A549 (cell line): ENCODE results near the gene TRIP13.
A peak's percentile ranks its signal among the peaks of the same experiment; 100 is the strongest.

Source experiments
- BCL3 ChIP-seq: fragments of >200 bp; sonication (Bioruptor Twin); formaldehyde crosslinking; IDR thresholded peaks from 3 replicates; pipeline ENCODE4 v1.6.1; 2016
- CBX2 ChIP-seq: fragments of 200-600 bp; sonication (generic); IDR thresholded peaks from 2 replicates; pipeline ENCODE4 v1.6.1; 2016; ENCODE audit warnings: low read depth, mild to moderate bottlenecking, borderline replicate concordance
- CEBPB ChIP-seq, 2 experiments: fragments of >200 bp in 1 of 2; sonication (Bioruptor Twin) in 1 of 2; formaldehyde crosslinking in 1 of 2; IDR thresholded peaks; 2 replicates each; pipeline ENCODE4 v1.6.1; 2012 to 2016
- CTCF ChIP-seq: fragments of >200 bp; sonication (Bioruptor Twin); formaldehyde crosslinking; IDR thresholded peaks from 3 replicates; pipeline ENCODE4 v1.5.1; 2016
- KDM5A ChIP-seq: fragments of 200-600 bp; sonication (generic); IDR thresholded peaks from 2 replicates; pipeline ENCODE4 v1.6.1; 2016; ENCODE audit warnings: antibody characterized with exemption, mild to moderate bottlenecking
- MAX ChIP-seq: IDR thresholded peaks from 2 replicates; pipeline ENCODE4 v1.6.1; 2012
- PHF8 ChIP-seq: fragments of 200-600 bp; sonication (generic); IDR thresholded peaks from 2 replicates; pipeline ENCODE4 v1.6.1; 2016; ENCODE audit warnings: low read depth, mild to moderate bottlenecking, antibody characterized with exemption, moderate library complexity, borderline replicate concordance
- POLR2A ChIP-seq: IDR thresholded peaks from 2 replicates; pipeline ENCODE4 v1.6.1; 2012; ENCODE audit warnings: mild to moderate bottlenecking, low read length
- RARB ChIP-seq: fragments of 250-450 bp; sonication (Bioruptor Pico); IDR thresholded peaks from 2 replicates; pipeline ENCODE4 v1.8.0; 2021; ENCODE audit warnings: mild to moderate bottlenecking, moderate library complexity
- SMC3 ChIP-seq: fragments of >200 bp; sonication (Bioruptor Twin); formaldehyde crosslinking; IDR thresholded peaks from 3 replicates; pipeline ENCODE4 v1.6.1; 2018; ENCODE audit warnings: inconsistent platforms
- SREBF2 ChIP-seq: fragments of 450-650 bp; IDR thresholded peaks from 2 replicates; pipeline ENCODE4 v1.6.1; 2014; ENCODE audit warnings: mild to moderate bottlenecking, moderate library complexity

GRCh38 chr5:892394-893136 is at the start of gene TRIP13, which contains the start of gene BRD9:
- TF ChIP-seq POLR2A = peak; percentile 40
- no peak for TF ChIP-seq CTCF
- TF ChIP-seq BCL3 = no peak; the same call in 1 of the 3 replicates
- TF ChIP-seq MAX = peak; percentile 80
- no peak for TF ChIP-seq SREBF2
- no peak for TF ChIP-seq CBX2
- peak; percentile 77; the same call in 1 of the 2 replicates for TF ChIP-seq PHF8
- peak; percentile 90 for TF ChIP-seq KDM5A
- TF ChIP-seq RARB (CRISPR knock-in tag) = no peak
- TF ChIP-seq SMC3 = no peak
- TF ChIP-seq CEBPB (IDR thresholded peaks at IDR 0.05) = no peak
